Activated CD4-positive, alpha-beta T cell treated with anti-CD3 and anti-CD28 coated beads for 1 hour (primary cell): Measurements from ENCODE around the gene SIN3B.
"Not testable (repeated sequence)": the region's sequence is repeated elsewhere in the genome, so short reads cannot be mapped to it uniquely, and the experiment has no call there.

Experiments
- DNase-seq: peaks from one replicate; pipeline ENCODE4 v3.0.0-alpha.2; 2020

Gene SIN3B

DNA sequence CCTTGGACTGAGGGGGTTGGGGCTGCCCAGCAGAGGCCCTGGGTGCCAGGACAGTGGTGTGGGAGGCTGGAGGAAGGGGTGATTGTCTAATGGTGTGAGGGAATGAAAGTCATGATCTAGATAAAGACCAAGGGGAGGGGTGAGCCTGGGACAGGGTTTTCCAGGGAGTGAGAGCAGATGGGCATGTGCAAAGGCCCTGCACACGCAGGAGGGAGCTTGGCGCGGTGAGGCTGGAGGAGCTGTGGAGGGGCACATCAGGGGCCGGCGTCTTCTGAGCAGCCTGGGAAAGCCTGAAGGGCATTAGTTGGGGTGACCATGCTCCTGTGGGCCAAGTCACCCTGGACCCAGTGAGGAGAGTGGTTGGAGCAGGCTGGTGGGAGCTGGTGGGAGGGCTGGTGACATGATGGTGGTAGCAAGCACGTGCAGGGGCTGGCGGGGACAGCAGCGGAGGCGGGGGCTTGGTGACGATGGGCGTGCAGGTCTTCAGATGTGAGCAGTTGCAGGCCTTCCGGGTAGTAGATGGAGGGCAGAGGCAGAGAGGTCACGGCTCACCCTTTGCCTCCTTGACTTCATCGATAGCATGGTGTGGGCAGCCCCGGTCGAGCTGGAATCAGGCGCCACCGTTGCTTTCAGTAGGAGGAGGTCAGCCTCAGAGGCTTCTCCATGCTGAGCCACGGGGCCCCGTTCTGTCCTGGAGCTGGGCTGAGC, 39.4 kb downstream of the SIN3B start:
- DNase-seq, result no peak

DNA sequence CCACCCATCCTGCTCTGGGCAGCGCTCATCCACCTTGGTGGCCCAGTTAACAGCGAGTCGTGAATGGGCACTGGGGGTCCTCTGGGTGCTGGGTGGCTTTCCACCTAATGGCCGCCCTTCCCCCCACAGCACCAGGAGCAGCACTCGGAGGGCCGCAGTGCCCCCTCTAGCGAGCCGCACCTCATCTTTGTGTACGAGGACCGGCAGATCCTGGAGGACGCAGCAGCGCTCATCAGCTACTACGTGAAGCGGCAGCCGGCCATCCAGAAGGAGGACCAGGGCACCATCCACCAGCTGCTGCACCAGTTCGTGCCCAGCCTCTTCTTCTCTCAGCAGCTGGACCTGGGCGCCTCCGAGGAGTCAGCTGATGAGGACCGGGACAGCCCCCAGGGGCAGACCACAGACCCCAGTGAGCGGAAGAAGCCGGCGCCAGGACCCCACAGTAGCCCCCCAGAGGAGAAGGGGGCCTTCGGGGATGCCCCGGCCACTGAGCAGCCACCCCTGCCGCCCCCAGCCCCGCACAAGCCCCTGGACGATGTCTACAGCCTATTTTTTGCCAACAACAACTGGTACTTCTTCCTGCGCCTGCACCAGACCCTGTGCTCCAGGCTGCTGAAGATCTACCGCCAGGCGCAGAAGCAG, 40.3 kb downstream of the SIN3B start:
- no peak for DNase-seq

DNA sequence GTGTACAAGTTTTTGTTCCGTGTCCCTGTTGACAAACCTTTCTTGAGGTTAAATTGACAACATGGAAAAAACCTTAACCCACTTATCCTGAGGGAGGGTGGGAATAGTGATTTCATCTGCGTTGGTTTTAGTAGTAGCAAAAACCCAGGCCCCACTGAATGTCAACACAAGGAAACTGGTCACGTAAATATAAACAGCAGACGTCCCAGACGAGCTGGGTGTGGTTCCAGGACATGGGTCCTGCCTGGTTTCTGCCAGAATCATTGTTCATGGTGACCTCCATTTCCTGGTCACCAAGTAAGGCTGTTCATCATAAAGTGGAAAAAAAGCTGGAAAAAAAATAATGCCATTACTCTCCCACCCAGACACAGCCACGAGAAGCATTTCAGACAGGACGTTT, 42.7 kb downstream of the SIN3B start:
- DNase-seq, result no peak

- no peak for DNase-seq
Measured at GRCh38 chr19:16872728-16873127, 43.5 kb downstream of the SIN3B start.

DNA sequence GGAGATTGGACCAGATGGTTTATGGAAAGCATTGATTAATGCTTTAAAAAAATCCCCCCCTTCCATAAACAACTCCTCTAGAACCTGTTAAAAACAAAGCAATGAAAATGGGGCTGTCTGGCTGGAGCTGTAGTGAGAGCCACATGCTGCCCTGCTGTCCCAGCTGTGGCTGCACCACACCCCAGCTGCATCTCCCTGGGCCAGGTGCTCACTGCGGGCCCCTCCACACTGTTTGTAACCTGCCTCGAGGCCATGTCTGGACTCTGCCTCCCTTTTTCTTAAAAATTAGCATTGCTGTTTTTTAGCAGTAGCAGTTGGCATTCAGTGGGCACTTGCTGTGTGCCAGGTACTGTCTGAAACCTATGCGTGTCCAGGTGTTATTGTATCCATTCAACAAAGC, 44.4 kb downstream of the SIN3B start:
- DNase-seq, result no peak

DNA sequence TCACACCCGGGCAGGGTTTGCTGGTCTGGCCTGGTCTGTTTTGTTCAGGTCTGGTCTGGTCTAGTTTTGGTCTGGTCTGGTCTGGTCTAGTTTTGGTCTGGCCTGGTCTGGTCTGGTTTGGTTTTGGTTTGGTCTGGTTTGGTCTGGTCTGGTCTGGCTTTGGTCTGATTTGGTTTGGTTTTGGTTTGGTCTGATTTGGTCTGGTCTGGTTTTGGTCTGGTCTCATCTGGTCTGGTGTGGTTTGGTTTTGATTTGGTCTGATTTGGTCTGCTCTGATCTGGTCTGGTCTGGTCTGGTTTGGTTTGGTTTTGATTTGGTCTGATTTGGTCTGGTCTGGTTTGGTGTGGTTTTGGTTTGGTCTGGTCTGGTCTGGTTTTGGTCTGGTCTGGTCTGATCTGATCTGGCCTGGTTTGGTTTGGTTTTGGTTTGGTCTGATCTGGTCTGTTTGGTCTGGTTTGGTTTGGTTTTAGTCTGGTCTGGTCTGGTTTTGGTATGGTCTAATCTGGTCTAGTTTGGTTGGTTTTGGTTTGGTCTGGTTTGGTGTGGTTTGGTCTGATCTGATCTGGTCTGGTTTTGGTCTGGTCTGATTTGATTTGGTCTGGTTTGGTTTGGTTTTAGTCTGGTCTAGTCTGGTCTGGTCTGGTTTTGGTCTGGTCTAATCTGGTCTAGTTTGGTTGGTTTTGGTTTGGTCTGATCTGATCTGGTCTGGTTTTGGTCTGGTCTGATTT, 45.2 kb downstream of the SIN3B start:
- DNase-seq, result no peak

GRCh38 chr19:16874978-16875299, 45.7 kb downstream of the SIN3B start:
- not testable (repeated sequence) for DNase-seq

DNA sequence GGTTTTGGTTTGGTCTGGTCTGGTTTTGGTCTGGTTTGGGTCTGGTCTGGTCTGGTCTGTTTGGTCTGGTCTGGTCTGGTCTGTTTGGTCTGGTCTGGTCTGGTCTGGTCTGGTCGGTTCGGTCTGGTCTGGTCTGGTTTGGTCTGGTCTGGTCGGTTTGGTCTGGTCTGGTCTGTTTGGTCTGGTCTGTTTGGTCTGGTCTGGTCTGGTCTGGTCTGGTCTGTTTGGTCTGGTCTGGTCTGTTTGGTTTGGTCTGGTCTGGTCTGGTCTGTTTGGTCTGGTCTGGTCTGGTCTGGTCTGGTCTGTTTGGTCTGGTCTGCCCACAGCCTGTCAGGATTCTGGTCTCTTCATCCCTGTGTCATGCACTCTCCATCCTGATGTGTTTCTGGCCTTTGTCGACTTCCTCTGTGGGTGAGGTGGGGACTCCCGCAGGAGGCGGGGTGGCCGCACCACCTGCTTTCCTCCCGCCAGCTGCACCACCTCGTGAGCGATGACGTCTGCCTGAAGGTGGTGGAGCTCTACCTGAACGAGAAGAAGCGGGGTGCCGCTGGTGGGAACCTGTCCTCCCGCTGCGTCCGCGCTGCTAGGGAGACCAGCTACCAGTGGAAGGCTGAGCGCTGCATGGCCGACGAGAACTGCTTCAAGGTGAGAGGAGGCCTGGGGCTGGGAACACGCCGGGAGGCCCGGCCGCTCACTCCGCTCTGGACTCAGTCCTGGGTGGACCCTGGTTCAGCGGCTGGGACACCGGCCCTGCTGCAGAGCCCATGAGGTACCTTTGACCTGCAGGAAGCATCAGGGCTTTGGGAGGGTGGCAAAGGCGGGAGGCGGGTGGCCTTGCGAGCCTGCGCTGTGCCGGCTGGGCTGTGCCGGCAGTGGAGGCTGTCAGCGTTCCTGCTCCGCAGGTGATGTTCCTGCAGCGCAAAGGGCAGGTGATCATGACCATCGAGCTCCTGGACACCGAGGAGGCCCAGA, 46.7 kb downstream of the SIN3B start:
- DNase-seq, result no peak

DNA sequence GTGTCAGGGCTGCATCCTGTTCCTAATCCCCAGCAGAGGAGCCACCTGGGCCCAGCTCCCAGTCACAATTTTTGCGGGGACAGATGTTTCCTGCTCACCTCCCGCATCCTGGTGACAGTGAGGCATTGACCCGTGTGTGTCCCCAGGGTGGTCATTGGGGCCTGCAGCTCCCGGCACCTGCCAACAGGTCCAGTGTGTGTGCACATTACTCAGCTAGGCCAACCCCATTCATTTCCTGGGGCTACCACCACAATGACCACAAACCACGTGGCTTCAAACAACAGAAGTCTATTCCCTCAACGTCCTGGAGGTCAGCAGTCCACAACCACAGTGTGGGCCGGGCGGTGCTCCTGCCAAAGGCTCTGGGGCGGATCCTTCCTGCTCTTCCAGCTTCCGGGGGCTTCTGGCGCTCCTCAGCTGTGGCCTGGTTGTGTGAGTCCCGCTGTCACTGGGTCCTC, 47.7 kb downstream of the SIN3B start:
- no peak for DNase-seq

DNA sequence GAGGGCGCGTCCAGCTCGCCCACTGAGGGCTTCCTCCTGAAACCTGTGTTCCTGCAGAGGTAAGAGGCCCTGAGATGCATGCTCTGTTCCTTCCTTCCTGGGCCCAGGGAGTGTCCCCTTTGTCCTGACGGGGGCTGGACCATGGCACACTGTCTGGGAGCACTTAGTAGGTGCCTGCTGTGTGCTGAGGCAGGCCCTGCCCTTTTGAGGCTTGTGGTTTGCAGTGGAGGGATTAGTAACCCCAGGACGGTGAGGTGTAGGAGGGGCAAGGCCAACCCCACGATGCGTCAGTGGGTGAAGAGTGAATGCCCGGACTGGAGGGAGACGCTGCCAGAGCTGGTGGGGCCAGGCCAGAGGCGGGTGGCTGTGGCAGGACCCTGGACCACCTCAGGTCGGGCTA, 48.4 kb downstream of the SIN3B start:
- no peak for DNase-seq

GRCh38 chr19:16878181-16878965, 49.2 kb downstream of the SIN3B start:
- DNase-seq, result no peak

DNA sequence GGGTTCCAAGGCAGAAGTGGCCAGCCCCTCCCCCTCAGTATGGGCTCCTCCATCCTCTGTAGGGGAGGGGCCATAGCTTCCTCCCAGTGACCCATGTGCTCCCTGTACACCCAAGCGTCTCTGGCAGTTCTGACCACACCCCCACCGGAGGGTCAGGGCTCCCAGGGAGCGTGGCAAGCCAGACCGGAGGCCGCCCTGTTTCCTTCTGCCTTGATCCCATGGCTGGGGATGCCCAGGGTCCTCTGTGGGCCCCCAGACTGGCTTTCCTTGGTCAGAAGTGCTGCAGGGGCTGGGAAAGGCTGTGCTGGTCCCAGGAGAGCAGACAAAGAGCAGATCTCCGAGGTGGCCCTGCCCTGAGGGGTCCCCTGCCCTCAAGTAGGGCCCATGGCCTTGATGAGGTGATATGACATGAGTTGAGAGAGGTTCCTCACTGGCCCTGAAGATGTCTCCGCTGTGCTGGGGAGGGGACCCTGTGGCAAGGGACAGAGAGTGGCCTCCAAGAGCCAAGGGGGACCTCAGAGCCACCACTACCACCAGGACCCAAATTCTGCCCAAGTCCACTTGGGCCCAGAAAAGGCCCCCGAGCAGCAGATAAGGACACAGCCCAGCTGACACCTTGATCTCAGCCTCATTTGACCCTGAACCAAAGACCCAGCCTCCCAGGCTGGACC, 51.8 kb downstream of the SIN3B start:
- no peak for DNase-seq

- DNase-seq, result no peak
Measured at GRCh38 chr19:16882146-16882545, 52.9 kb downstream of the SIN3B start.

- no peak for DNase-seq
Measured at GRCh38 chr19:16883522-16883921, 54.3 kb downstream of the SIN3B start.

GRCh38 chr19:16885166-16885565, 56.0 kb downstream of the SIN3B start:
- no peak for DNase-seq

- DNase-seq, result no peak
Measured at GRCh38 chr19:16886305-16886880, 57.2 kb downstream of the SIN3B start.

DNA sequence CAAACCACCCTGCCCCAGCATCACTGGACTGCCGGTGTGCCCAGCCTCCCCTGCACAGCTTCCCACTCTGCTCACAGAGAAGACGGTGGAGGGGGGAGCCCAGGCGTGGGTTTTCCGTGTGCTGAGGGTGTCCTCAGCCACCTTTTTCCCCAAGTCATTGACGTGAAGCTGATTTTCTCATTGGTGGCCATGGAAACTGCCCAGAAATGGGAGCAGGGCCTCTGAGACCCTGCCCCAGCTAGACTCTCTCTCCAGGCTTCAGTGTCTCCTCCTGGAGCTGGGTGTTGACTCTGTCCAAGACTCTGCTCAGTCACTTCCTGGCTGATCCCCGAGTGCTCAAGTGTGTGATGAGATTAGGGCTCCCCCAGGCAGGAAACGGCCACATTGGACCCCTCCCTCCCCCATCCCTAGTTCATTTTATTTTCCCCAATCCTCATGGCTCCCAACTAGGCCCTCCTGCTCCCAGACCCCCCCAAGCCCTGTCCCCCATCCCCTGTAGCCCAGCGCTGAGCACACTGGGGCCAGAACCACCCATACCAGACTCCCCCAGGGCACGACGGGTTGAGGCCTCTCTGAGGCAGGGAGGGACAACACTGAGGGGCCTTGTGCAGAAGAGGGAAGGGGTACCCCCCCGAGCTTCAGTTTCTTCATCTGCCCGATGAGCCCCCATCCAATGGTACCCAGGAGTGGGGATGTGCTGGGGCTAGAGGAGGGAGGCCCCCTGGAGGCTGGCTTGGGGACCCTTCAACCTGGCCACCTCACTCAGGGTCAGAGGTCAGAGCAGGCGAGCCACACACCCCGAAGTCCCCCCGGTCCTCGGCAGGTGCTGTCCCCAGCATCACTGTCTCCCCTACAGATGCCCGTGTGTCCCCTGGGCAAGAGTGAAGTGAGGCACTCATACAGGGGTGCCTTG, 58.4 kb downstream of the SIN3B start:
- no peak for DNase-seq

GRCh38 chr19:16888629-16889365, 59.6 kb downstream of the SIN3B start, which contains the start of gene F2RL3:
TSS of gene F2RL3 (plus strand) at chr19:16888999. CDS start at chr19:16889190, 191 bp downstream.
- no peak for DNase-seq

- no peak for DNase-seq
Measured at GRCh38 chr19:16889366-16889882, 60.2 kb downstream of the SIN3B start.
